A673 (cell line): ENCODE measurements around the gene CFAP58. TPM values are rescaled to one million over a fixed set of nuclear protein-coding genes. Genes with fewer than 3 reads are reported as not detected.
A peak's percentile ranks its signal among the peaks of the same experiment; 100 is the strongest.

ENCODE experiments used
- BruUV-seq: library from RNA; stranded (reverse); fragments of 400-500 nt; replicated peaks from 2 replicates; lab custom pipeline; 2021; lab: Mats Ljungman, UMichigan
- CTCF ChIA-PET: fragments of 300-600 bp; sonication (Branson Sonifier 250); formaldehyde crosslinking; loops from one replicate; lab custom pipeline; 2022; ENCODE audit warnings: antibody characterized with exemption; lab: Charles Lee
- POLR2A ChIA-PET: fragments of 300-600 bp; sonication (Branson Sonifier 250); formaldehyde crosslinking; loops from one replicate; lab custom pipeline; 2022; ENCODE audit warnings: antibody characterized with exemption; ENCODE audit not compliant: low non-redundant PET; lab: Charles Lee
- DNase-seq: peaks from one replicate; pipeline ENCODE4 v3.0.0-alpha.2; 2015; ENCODE audit warnings: low spot score
- H3K27ac ChIP-seq: fragments of 200-600 bp; sonication (generic); 2 replicates; pipeline ENCODE4 v1.5.1; 2016; ENCODE audit warnings: mixed run types, low read depth, mild to moderate bottlenecking, mixed read lengths, antibody characterized with exemption, low read length; ENCODE audit not compliant: poor library complexity, severe bottlenecking
- H3K27me3 ChIP-seq: fragments of 200-600 bp; sonication (generic); replicated peaks from 2 replicates; pipeline ENCODE4 v1.6.1; 2017; ENCODE audit warnings: mixed run types, low read depth, mild to moderate bottlenecking, mixed read lengths, antibody characterized with exemption, low read length; ENCODE audit not compliant: insufficient read depth, poor library complexity
- H3K36me3 ChIP-seq: fragments of 200-600 bp; sonication (generic); 2 replicates; pipeline ENCODE4 v1.6.1; 2016; ENCODE audit warnings: mixed run types, mild to moderate bottlenecking, mixed read lengths, antibody characterized with exemption, low read length; ENCODE audit not compliant: insufficient read depth, poor library complexity, severe bottlenecking
- H3K4me1 ChIP-seq: fragments of 200-600 bp; sonication (generic); 2 replicates; pipeline ENCODE4 v1.6.1; 2017; ENCODE audit warnings: mixed run types, mild to moderate bottlenecking, mixed read lengths, antibody characterized with exemption, low read length; ENCODE audit not compliant: insufficient read depth, poor library complexity, severe bottlenecking
- H3K4me3 ChIP-seq: fragments of 200-600 bp; sonication (generic); 2 replicates; pipeline ENCODE4 v1.5.1; 2016; ENCODE audit warnings: low read depth, mixed run types, mild to moderate bottlenecking, mixed read lengths, low read length; ENCODE audit not compliant: poor library complexity, severe bottlenecking
- H3K9me3 ChIP-seq: fragments of 200-600 bp; sonication (generic); 2 replicates; pipeline ENCODE4 v1.6.1; 2016; ENCODE audit warnings: mixed run types, low read depth, mild to moderate bottlenecking, mixed read lengths, antibody characterized with exemption, low read length; ENCODE audit not compliant: poor library complexity, severe bottlenecking
- CTCF ChIP-seq: fragments of 300-800, 200-600 bp; sonication (generic); conservative IDR thresholded peaks from 2 replicates; pipeline ENCODE4 v1.5.1; 2017; ENCODE audit warnings: low read depth, mild to moderate bottlenecking, antibody characterized with exemption, low read length, moderate library complexity, mixed read lengths
- EZH2 ChIP-seq: fragments of 200-600 bp; sonication (generic); IDR thresholded peaks from 2 replicates; pipeline ENCODE4 v1.6.1; 2017; ENCODE audit warnings: borderline replicate concordance, low read depth, mild to moderate bottlenecking, mixed read lengths, antibody characterized with exemption, low read length; ENCODE audit not compliant: poor library complexity, severe bottlenecking
- intact Hi-C: fragments of 100-400 bp; cut with micrococcal nuclease; formaldehyde crosslinking; loops from one replicate; pipeline ENCODE4 v1.10.0; 2022; ENCODE audit not compliant: unreplicated experiment
- total RNA-seq: library from RNA; stranded (reverse); gene quantifications from 2 replicates; pipeline ENCODE4 v1.2.3, GENCODE V29; 2021

Gene CFAP58
- total RNA-seq, 1 experiment from 2014 or later = 0.17 TPM

DNA sequence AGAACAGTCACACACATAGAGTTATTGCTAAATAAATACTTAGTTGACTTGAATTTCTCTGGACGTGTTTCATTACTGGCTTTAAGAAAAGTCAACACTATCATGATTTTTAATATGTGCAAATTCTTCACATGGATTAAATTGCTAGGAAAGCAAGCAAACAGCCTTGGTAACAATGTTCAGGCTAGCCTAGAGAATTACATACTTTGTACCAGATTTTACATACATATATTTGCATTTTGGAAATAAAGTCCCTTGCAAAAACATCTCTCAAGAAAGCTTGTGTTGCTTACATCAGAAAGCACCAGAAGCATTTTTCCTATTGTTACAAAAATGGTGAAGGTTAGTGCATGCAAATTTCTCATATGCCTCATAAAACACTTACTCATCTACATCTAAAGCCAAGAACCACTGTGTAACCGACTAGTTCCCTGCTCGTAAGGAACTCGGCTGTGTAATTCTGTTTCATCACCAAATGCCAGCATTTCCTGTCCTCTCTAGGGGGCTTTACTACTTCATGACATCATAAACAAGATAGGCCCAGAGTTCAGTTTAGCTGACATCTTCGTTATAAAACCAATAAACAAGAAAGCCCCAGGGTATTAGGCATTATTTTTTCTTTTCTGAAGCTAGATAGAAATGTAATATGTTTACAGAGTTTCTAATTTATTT, 87.8 kb downstream of the CFAP58 start:
- Histone ChIP-seq H3K27me3 (no peaks in the 10 kb centered on the region), H3K27ac (peak overlapping the region; percentile 74), H3K36me3 (no peaks in the 10 kb centered on the region), H3K4me3 (no peak overlapping the region), H3K9me3 (no peaks in the 10 kb centered on the region), H3K4me1 (peaks cover 15% of the 10 kb centered on the region)
- BruUV-seq = no TSS peak
- DNase-seq = peak; percentile 94
- ChIA-PET CTCF (no interaction called here), POLR2A (no interaction called here)
- intact Hi-C loops = no loop called here
- no peak for TF ChIP-seq CTCF

DNA sequence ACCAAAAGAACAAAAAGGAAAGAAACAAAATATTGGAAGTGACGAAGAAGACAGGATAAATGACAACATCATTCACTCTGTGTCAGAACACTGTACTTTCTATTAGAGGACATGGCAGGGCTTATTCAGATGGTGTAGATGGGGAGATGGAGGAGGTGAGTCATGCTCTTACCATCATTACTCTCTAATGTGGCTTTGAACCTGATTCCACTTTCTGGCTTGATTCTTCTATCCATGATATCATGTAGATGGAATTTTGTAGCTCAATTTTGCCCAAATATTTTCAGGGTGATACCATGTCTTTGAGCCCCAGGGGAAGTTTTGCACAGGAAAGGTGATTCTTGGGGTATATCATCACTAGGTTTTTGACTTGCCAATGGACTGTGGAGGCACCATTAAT, 91.7 kb downstream of the CFAP58 start:
- CTCF ChIA-PET = no interaction called here
- intact Hi-C loops = no loop called here
- no peak overlapping the region for H3K4me3 ChIP-seq
- no peak for TF ChIP-seq CTCF
- TF ChIP-seq EZH2 = no peak
- H3K27me3 ChIP-seq = no peaks in the 10 kb centered on the region
- no TSS peak for BruUV-seq
- peak; percentile 27 for DNase-seq
- H3K36me3 ChIP-seq = no peaks in the 10 kb centered on the region
- POLR2A ChIA-PET = no interaction called here
- H3K4me1 ChIP-seq = peaks cover 15% of the 10 kb centered on the region
- no peak overlapping the region for H3K27ac ChIP-seq
- no peaks in the 10 kb centered on the region for H3K9me3 ChIP-seq

- Histone ChIP-seq H3K4me3 (no peak overlapping the region), H3K36me3 (no peaks in the 10 kb centered on the region), H3K27ac (no peak overlapping the region), H3K4me1 (peaks cover 15% of the 10 kb centered on the region), H3K9me3 (no peaks in the 10 kb centered on the region), H3K27me3 (no peaks in the 10 kb centered on the region)
- ChIA-PET CTCF (no interaction called here), POLR2A (no interaction called here)
- TF ChIP-seq EZH2 (no peak), CTCF (no peak)
- intact Hi-C loops = no loop called here
- no peak for DNase-seq
- no TSS peak for BruUV-seq
Observed at GRCh38 chr10:104446151-104446550, 92.5 kb downstream of the CFAP58 start.
